ENCODE data around the gene COL6A6.
"Not testable (repeated sequence)": the region's sequence is repeated elsewhere in the genome, so short reads cannot be mapped to it uniquely, and the experiment has no call there.

The COL6A6 gene

GRCh38 chr3:130543322-130543721 lies 26.3 kb downstream of the COL6A6 start:
- Histone ChIP-seq H2BK5ac (ENCODE audit: low read depth, low read length, poor library complexity, severe bottlenecking) (no peak overlapping the region), H4K8ac (ENCODE audit: low read length) (no peak overlapping the region), H2AFZ (ENCODE audit: low read depth, low read length) (no peak overlapping the region), H3K4ac (ENCODE audit: low read depth in 1 of 2, low read length in 2 of 2) (no peak overlapping the region), H3K9me3 (ENCODE audit: control insufficient read depth, low read length) (no peaks in the 10 kb centered on the region), H2AK5ac (ENCODE audit: low read length, severe bottlenecking) (no peak overlapping the region), H3K23ac (ENCODE audit: low read length in 2 of 2) (no peak overlapping the region), H2BK12ac (ENCODE audit: low read length in 2 of 2) (no peak overlapping the region), H3K79me1 (replicated peaks; ENCODE audit: low read length, poor library complexity, severe bottlenecking) (no peaks in the 10 kb centered on the region), H3K27ac (ENCODE audit: low read length, poor library complexity, severe bottlenecking) (no peak overlapping the region), H3K36me3 (ENCODE audit: control insufficient read depth in 1 of 2, insufficient read depth in 2 of 2, low read depth in 1 of 2, low read length in 2 of 2) (no peaks in the 10 kb centered on the region), H2BK15ac (ENCODE audit: low read depth, poor library complexity, severe bottlenecking) (no peak overlapping the region), H3K4me3 (ENCODE audit: insufficient read depth in 1 of 2, low read depth in 1 of 2, low read length in 2 of 2) (no peak overlapping the region), H3K4me2 (ENCODE audit: low read length, poor library complexity, severe bottlenecking) (no peak overlapping the region), H3K4me1 (ENCODE audit: control insufficient read depth, insufficient read depth, low read depth, low read length) (no peaks in the 10 kb centered on the region), H2BK120ac (ENCODE audit: low read depth, low read length) (no peak overlapping the region), H3K27me3 (ENCODE audit: control insufficient read depth in 1 of 2, insufficient read depth in 1 of 2, low read length in 2 of 2) (no peaks in the 10 kb centered on the region), H4K91ac (ENCODE audit: low read length) (no peak overlapping the region), H3K9ac (ENCODE audit: low read length) (no peak overlapping the region), H3K18ac (ENCODE audit: low read depth in 1 of 2, low read length in 2 of 2) (no peak overlapping the region), H3K14ac (ENCODE audit: low read length in 2 of 2) (no peak overlapping the region)
- WGBS = 94% methylated on average over 2 of the region's 3 CpGs
- no peak for DNase-seq

- no peak overlapping the region for H3K18ac ChIP-seq (ENCODE audit: low read depth in 1 of 2, low read length in 2 of 2)
- H3K9ac ChIP-seq (ENCODE audit: low read length) = no peak overlapping the region
Measured at GRCh38 chr3:130546920-130547679, 30.1 kb downstream of the COL6A6 start.

DNA sequence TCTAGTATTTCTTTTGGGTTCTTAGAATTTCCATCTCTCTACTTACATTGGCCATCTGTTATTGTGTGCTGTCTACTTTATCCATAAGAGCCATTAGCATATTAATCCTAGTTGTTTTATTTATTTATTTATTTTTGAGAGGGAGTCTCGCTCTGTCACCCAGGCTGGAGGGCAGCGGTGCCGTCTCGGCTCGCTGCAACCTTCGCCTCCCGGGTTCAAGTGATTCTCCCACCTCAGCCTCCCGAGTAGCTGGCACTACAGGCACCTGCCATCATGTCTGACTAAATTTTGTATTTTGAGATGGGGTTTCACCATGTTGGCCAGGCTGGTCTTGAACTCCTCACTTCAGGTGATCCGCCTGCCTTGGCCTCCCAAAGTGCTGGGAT lies 30.7 kb downstream of the COL6A6 start:
- H3K4ac ChIP-seq (ENCODE audit: low read depth in 1 of 2, low read length in 2 of 2); H2AK5ac ChIP-seq (ENCODE audit: low read length, severe bottlenecking); H3K27me3 ChIP-seq (ENCODE audit: control insufficient read depth in 1 of 2, insufficient read depth in 1 of 2, low read length in 2 of 2); H3K14ac ChIP-seq (ENCODE audit: low read length in 2 of 2); H3K79me1 ChIP-seq (replicated peaks; ENCODE audit: low read length, poor library complexity, severe bottlenecking); H3K9ac ChIP-seq (ENCODE audit: low read length); H3K4me1 ChIP-seq (ENCODE audit: control insufficient read depth, insufficient read depth, low read depth, low read length); H3K23ac ChIP-seq (ENCODE audit: low read length in 2 of 2); H3K4me2 ChIP-seq (ENCODE audit: low read length, poor library complexity, severe bottlenecking); H3K36me3 ChIP-seq (ENCODE audit: control insufficient read depth in 1 of 2, insufficient read depth in 2 of 2, low read depth in 1 of 2, low read length in 2 of 2); H4K91ac ChIP-seq (ENCODE audit: low read length); H2BK120ac ChIP-seq (ENCODE audit: low read depth, low read length); DNase-seq; H4K8ac ChIP-seq (ENCODE audit: low read length); H3K18ac ChIP-seq (ENCODE audit: low read depth in 1 of 2, low read length in 2 of 2); H2BK12ac ChIP-seq (ENCODE audit: low read length in 2 of 2); H3K27ac ChIP-seq (ENCODE audit: low read length, poor library complexity, severe bottlenecking); H2BK5ac ChIP-seq (ENCODE audit: low read depth, low read length, poor library complexity, severe bottlenecking); H2BK15ac ChIP-seq (ENCODE audit: low read depth, poor library complexity, severe bottlenecking); H2AFZ ChIP-seq (ENCODE audit: low read depth, low read length); H3K4me3 ChIP-seq (ENCODE audit: insufficient read depth in 1 of 2, low read depth in 1 of 2, low read length in 2 of 2): not testable (repeated sequence)
- H3K9me3 ChIP-seq (ENCODE audit: control insufficient read depth, low read length) = peaks cover 24% of the 10 kb centered on the region
- 83% methylated on average over 9 of the region's 9 CpGs for WGBS

More at GRCh38 chr3:130546920-130547679, 30.1 kb downstream of the COL6A6 start:
- no peak overlapping the region for H4K91ac ChIP-seq (ENCODE audit: low read length)
- H2BK5ac ChIP-seq (ENCODE audit: low read depth, low read length, poor library complexity, severe bottlenecking) = no peak overlapping the region
- H3K14ac ChIP-seq (ENCODE audit: low read length in 2 of 2) = no peak overlapping the region
- no peak overlapping the region for H2BK12ac ChIP-seq (ENCODE audit: low read length in 2 of 2)
- H3K23ac ChIP-seq (ENCODE audit: low read length in 2 of 2) = no peak overlapping the region
- no peak overlapping the region for H3K4ac ChIP-seq (ENCODE audit: low read depth in 1 of 2, low read length in 2 of 2)
- no peaks in the 10 kb centered on the region for H3K79me1 ChIP-seq (replicated peaks; ENCODE audit: low read length, poor library complexity, severe bottlenecking)
- H3K4me1 ChIP-seq (ENCODE audit: control insufficient read depth, insufficient read depth, low read depth, low read length) = no peaks in the 10 kb centered on the region
- WGBS = 90% methylated on average over 23 of the region's 29 CpGs
- H4K8ac ChIP-seq (ENCODE audit: low read length) = no peak overlapping the region
- no peak overlapping the region for H3K27ac ChIP-seq (ENCODE audit: low read length, poor library complexity, severe bottlenecking)
- no peaks in the 10 kb centered on the region for H3K36me3 ChIP-seq (ENCODE audit: control insufficient read depth in 1 of 2, insufficient read depth in 2 of 2, low read depth in 1 of 2, low read length in 2 of 2)
- H2AFZ ChIP-seq (ENCODE audit: low read depth, low read length) = no peak overlapping the region
- H2BK15ac ChIP-seq (ENCODE audit: low read depth, poor library complexity, severe bottlenecking) = no peak overlapping the region
- H3K9me3 ChIP-seq (ENCODE audit: control insufficient read depth, low read length) = peaks cover 18% of the 10 kb centered on the region
- no peak for DNase-seq
- H2BK120ac ChIP-seq (ENCODE audit: low read depth, low read length) = no peak overlapping the region
- no peaks in the 10 kb centered on the region for H3K27me3 ChIP-seq (ENCODE audit: control insufficient read depth in 1 of 2, insufficient read depth in 1 of 2, low read length in 2 of 2)
- no peak overlapping the region for H2AK5ac ChIP-seq (ENCODE audit: low read length, severe bottlenecking)
- no peak overlapping the region for H3K4me2 ChIP-seq (ENCODE audit: low read length, poor library complexity, severe bottlenecking)
- H3K4me3 ChIP-seq (ENCODE audit: insufficient read depth in 1 of 2, low read depth in 1 of 2, low read length in 2 of 2) = no peak overlapping the region

DNA sequence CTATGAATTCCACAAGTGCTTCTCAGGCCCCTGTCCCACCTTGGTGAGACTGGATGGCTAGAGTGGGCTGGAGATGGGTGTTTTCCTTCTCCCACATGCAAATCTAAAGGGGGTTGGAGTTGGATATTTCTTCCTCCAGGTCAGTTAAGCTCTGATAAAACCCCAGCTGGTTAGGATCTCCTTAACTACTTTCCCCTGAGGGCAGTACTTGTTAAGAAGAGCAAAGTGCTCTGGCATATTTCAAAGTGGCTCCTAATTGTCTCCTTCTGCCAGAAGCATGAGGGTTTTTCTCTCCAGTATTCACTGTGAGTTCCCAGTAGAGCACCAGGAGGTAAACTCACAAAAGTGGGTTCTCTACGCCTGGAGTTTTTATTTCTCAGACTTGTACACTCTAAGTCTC lies 31.4 kb downstream of the COL6A6 start:
- H3K18ac ChIP-seq (ENCODE audit: low read depth in 1 of 2, low read length in 2 of 2) = no peak overlapping the region
- no peaks in the 10 kb centered on the region for H3K36me3 ChIP-seq (ENCODE audit: control insufficient read depth in 1 of 2, insufficient read depth in 2 of 2, low read depth in 1 of 2, low read length in 2 of 2)
- no peak overlapping the region for H4K91ac ChIP-seq (ENCODE audit: low read length)
- no peak overlapping the region for H2AFZ ChIP-seq (ENCODE audit: low read depth, low read length)
- no peaks in the 10 kb centered on the region for H3K27me3 ChIP-seq (ENCODE audit: control insufficient read depth in 1 of 2, insufficient read depth in 1 of 2, low read length in 2 of 2)
- H3K4ac ChIP-seq (ENCODE audit: low read depth in 1 of 2, low read length in 2 of 2) = no peak overlapping the region
- peaks cover 27% of the 10 kb centered on the region for H3K9me3 ChIP-seq (ENCODE audit: control insufficient read depth, low read length)
- no peak overlapping the region for H3K4me3 ChIP-seq (ENCODE audit: insufficient read depth in 1 of 2, low read depth in 1 of 2, low read length in 2 of 2)
- no peak overlapping the region for H3K9ac ChIP-seq (ENCODE audit: low read length)
- H2BK15ac ChIP-seq (ENCODE audit: low read depth, poor library complexity, severe bottlenecking) = no peak overlapping the region
- H3K27ac ChIP-seq (ENCODE audit: low read length, poor library complexity, severe bottlenecking) = no peak overlapping the region
- WGBS = 44% methylated on average over 1 of the region's 1 CpG
- H2BK120ac ChIP-seq (ENCODE audit: low read depth, low read length) = no peak overlapping the region
- no peak overlapping the region for H3K4me2 ChIP-seq (ENCODE audit: low read length, poor library complexity, severe bottlenecking)
- no peak overlapping the region for H2AK5ac ChIP-seq (ENCODE audit: low read length, severe bottlenecking)
- no peak for DNase-seq
- no peak overlapping the region for H3K23ac ChIP-seq (ENCODE audit: low read length in 2 of 2)
- H4K8ac ChIP-seq (ENCODE audit: low read length) = no peak overlapping the region
- no peak overlapping the region for H2BK12ac ChIP-seq (ENCODE audit: low read length in 2 of 2)
- H3K4me1 ChIP-seq (ENCODE audit: control insufficient read depth, insufficient read depth, low read depth, low read length) = no peaks in the 10 kb centered on the region
- H2BK5ac ChIP-seq (ENCODE audit: low read depth, low read length, poor library complexity, severe bottlenecking) = no peak overlapping the region
- no peak overlapping the region for H3K14ac ChIP-seq (ENCODE audit: low read length in 2 of 2)
- H3K79me1 ChIP-seq (replicated peaks; ENCODE audit: low read length, poor library complexity, severe bottlenecking) = no peaks in the 10 kb centered on the region

Measured in mesenchymal stem cell (in vitro differentiated cells and primary cell).